Suprapubic skin (tissue), 4 donors: ENCODE data around the gene SEPHS1. TPM values are rescaled to one million over a fixed set of nuclear protein-coding genes. Genes with fewer than 3 reads are reported as not detected.

Experiments used
- DNase-seq, 2 donors: peaks; one replicate each; pipeline ENCODE4 v3.0.0-alpha.2; 2019; ENCODE audit warnings: low spot score in 2 of 2
- H3K27ac ChIP-seq: fragments of 200-600 bp; sonication (generic); one replicate; pipeline ENCODE4 v1.5.1; 2019
- H3K27me3 ChIP-seq: fragments of 200-600 bp; sonication (generic); one replicate; pipeline ENCODE4 v1.5.1; 2019
- H3K36me3 ChIP-seq: fragments of 200-600 bp; sonication (generic); one replicate; pipeline ENCODE4 v1.5.1; 2019
- H3K4me1 ChIP-seq: fragments of 200-600 bp; sonication (generic); one replicate; pipeline ENCODE4 v1.5.1; 2019
- H3K4me3 ChIP-seq: fragments of 200-600 bp; sonication (generic); one replicate; pipeline ENCODE4 v1.5.1; 2019; ENCODE audit warnings: mild to moderate bottlenecking
- H3K9me3 ChIP-seq: fragments of 200-600 bp; sonication (generic); one replicate; pipeline ENCODE4 v1.5.1; 2019
- EP300 ChIP-seq: sonication (generic); formaldehyde crosslinking; IDR thresholded peaks from one replicate; pipeline ENCODE4 v1.6.1; 2017; ENCODE audit warnings: antibody characterized with exemption
- POLR2A ChIP-seq, 2 donors: fragments of 450-650 bp; IDR thresholded peaks; one replicate each; pipeline ENCODE4 v1.6.1; 2017; ENCODE audit warnings: antibody characterized with exemption in 2 of 2, mild to moderate bottlenecking in 2 of 2, moderate library complexity in 2 of 2
- POLR2AphosphoS5 ChIP-seq, 3 donors: sonication (generic); formaldehyde crosslinking; IDR thresholded peaks; one replicate each; pipeline ENCODE4 v1.6.1; 2017; ENCODE audit warnings: antibody characterized with exemption in 3 of 3
- WGBS: methylation state at CpG from one replicate; pipeline ENCODE4 v1.1.5; 2018; 5-methylcytosine and 5-hydroxymethylcytosine counted together
- total RNA-seq, 4 donors: library from RNA; depleted of rRNA; stranded (reverse); fragments of >200 nt; gene quantifications; one replicate each; pipeline ENCODE4 v1.1.0, GENCODE V29; 2016
- TF ChIP-seq, protein P1 (sequence below), 2 donors: fragments of 200-600 bp in 1 of 2; fragments of 450-650 bp in 1 of 2; sonication (generic) in 1 of 2; IDR thresholded peaks; one replicate each; pipeline ENCODE4 v1.5.1; 2016 to 2019; ENCODE audit warnings: antibody characterized with exemption in 2 of 2, mild to moderate bottlenecking in 1 of 2, moderate library complexity in 1 of 2

The SEPHS1 gene
- total RNA-seq, 4 donors from 2014 or later, result 23.1 to 31.6 (median 25.4) TPM

DNA sequence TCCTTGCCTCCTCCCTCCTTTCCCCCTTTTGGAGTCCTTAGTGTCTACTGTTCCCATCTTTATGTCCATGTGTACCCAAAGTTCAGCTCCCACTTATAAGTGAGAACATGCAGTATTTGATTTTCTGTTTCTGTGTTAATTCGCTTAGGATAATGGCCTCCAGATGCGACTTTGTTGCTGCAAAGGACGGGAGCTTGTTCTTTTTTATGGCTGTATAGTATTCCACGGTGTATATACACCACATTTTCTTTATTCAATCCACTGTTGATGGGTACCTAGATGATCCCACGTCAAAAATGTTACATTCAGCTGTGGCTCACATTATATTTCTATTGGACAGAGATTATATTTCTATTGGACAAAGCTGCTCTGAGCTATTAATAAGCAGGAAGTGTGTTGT is 24.4 kb upstream of the SEPHS1 start:
- Histone ChIP-seq H3K9me3 (no peaks in the 10 kb centered on the region), H3K4me3 (no peak overlapping the region), H3K27ac (no peak overlapping the region), H3K36me3 (no peaks in the 10 kb centered on the region), H3K4me1 (no peaks in the 10 kb centered on the region), H3K27me3 (no peaks in the 10 kb centered on the region)
- DNase-seq, result no peak
- WGBS, result 96% methylated on average over 5 of the region's 5 CpGs
- TF ChIP-seq EP300 (no peak), POLR2A (IDR thresholded peaks at IDR 0.05) (no peak)

DNA sequence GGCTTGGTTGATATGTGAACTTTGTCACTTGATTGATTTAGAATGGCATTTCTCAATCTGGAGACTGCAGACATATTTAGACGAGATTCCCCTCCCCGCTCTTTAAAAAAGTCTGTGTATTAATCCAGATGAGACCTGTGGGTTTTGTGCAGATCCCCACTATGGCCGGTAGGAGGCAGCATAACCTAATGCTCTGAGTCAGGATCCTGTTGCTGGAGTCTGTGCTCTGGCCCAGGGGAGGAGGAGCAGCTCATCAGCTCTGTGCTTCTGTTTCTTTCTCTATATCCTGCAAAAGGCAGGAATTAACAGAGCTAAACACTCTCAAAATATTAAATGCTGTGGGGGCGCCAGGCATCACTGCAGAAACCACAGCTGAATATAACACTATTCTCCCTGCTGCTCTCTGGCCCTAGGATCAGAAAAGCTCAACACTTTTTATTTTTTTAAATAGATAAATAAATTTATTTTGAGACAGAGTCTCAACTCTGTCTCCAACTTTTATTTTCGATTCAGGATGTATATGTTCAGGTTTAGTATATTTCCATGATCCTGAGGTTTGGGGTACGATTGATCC is 23.9 kb upstream of the SEPHS1 start:
- 26% methylated on average over 6 of the region's 6 CpGs for WGBS
- no peak overlapping the region for H3K4me3 ChIP-seq
- H3K27ac ChIP-seq, result no peak overlapping the region
- H3K4me1 ChIP-seq, result no peaks in the 10 kb centered on the region
- DNase-seq, result peak in 1 of 2 donors; percentile 76
- H3K36me3 ChIP-seq, result no peaks in the 10 kb centered on the region
- no peak for TF ChIP-seq POLR2AphosphoS5 (IDR thresholded peaks at IDR 0.05)
- no peak for TF ChIP-seq EP300
- TF ChIP-seq, protein P1, sequence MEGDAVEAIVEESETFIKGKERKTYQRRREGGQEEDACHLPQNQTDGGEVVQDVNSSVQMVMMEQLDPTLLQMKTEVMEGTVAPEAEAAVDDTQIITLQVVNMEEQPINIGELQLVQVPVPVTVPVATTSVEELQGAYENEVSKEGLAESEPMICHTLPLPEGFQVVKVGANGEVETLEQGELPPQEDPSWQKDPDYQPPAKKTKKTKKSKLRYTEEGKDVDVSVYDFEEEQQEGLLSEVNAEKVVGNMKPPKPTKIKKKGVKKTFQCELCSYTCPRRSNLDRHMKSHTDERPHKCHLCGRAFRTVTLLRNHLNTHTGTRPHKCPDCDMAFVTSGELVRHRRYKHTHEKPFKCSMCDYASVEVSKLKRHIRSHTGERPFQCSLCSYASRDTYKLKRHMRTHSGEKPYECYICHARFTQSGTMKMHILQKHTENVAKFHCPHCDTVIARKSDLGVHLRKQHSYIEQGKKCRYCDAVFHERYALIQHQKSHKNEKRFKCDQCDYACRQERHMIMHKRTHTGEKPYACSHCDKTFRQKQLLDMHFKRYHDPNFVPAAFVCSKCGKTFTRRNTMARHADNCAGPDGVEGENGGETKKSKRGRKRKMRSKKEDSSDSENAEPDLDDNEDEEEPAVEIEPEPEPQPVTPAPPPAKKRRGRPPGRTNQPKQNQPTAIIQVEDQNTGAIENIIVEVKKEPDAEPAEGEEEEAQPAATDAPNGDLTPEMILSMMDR (IDR thresholded peaks at IDR 0.05), result peak; percentile 64 to 92
- no peak for TF ChIP-seq POLR2A (IDR thresholded peaks at IDR 0.05)
- no peaks in the 10 kb centered on the region for H3K27me3 ChIP-seq
- no peaks in the 10 kb centered on the region for H3K9me3 ChIP-seq

DNA sequence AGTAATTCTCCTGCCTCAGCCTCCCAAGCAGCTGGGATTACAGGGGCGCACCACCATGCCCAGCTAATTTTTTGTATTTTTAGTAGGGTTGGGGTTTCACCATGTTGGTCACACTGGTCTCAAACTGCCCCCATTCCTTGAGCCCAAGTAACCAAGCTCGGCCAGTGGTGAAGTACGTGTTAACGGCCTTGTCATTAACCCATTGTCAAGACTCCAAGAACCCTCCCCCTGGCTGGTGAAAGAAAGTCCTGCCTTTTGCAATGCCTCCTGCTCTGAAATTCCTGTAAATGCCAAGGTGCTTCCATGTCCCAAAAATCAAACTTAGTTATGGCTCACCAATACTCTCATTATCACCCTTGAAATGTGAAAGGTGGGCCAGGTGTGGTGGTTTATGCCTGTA is 18.8 kb upstream of the SEPHS1 start:
- TF ChIP-seq EP300 (no peak), POLR2AphosphoS5 (IDR thresholded peaks at IDR 0.05) (no peak), POLR2A (IDR thresholded peaks at IDR 0.05) (no peak)
- TF ChIP-seq, protein P1 (IDR thresholded peaks at IDR 0.05), result no peak
- Histone ChIP-seq H3K27ac (no peak overlapping the region), H3K36me3 (no peaks in the 10 kb centered on the region), H3K4me3 (no peak overlapping the region), H3K27me3 (no peaks in the 10 kb centered on the region), H3K4me1 (no peaks in the 10 kb centered on the region), H3K9me3 (no peaks in the 10 kb centered on the region)
- WGBS, result 89% methylated on average over 4 of the region's 4 CpGs
- no peak for DNase-seq

DNA sequence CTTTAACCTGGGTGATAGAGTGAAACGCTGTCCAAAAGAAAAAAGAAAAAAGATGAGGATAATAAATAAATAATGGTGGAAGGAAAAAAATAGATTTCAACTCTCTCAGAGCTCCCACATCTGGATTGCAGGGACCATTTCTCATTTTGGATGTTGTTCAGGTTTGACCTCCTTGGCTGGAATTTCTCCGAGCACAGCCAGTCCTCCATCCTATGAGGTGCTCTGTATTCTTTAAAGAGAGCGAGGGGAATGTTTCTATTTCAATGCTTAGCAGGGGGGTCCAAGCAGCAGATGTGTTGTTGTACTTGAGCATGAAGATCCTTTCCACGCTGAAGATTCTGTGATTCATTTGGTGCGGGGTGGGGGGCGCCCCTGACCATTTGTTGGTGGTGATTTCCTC is 17.7 kb upstream of the SEPHS1 start:
- Histone ChIP-seq H3K27ac (no peak overlapping the region), H3K4me1 (no peaks in the 10 kb centered on the region), H3K4me3 (no peak overlapping the region), H3K27me3 (no peaks in the 10 kb centered on the region), H3K9me3 (no peaks in the 10 kb centered on the region), H3K36me3 (no peaks in the 10 kb centered on the region)
- TF ChIP-seq POLR2AphosphoS5 (IDR thresholded peaks at IDR 0.05) (no peak), POLR2A (IDR thresholded peaks at IDR 0.05) (no peak), EP300 (no peak)
- TF ChIP-seq, protein P1 (IDR thresholded peaks at IDR 0.05), result no peak
- WGBS, result 69% methylated on average over 6 of the region's 6 CpGs
- DNase-seq, result no peak

DNA sequence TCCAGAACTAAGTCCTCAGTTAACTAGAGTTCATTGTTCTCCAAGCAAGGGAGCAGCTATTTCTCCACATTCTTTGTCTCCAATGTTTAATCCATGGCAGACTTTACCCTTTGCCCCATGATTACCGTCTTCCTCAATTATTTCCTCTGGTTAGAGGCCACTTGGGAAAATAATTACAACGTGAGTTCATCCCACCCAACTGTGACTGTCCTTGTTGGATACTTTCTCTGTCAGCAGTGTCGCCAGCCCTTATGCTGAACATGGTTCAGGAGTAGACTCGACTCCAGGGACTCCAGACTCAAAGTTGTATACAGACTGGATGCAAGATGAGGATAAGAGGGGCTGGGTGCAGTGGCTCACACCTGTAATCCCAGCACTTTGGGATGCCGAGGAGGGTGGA is 17.1 kb upstream of the SEPHS1 start:
- H3K27ac ChIP-seq, result no peak overlapping the region
- WGBS, result 68% methylated on average over 5 of the region's 5 CpGs

More for the DNA sequence above, 17.1 kb upstream of the SEPHS1 start:
- H3K4me1 ChIP-seq, result no peaks in the 10 kb centered on the region
- no peaks in the 10 kb centered on the region for H3K27me3 ChIP-seq
- no peaks in the 10 kb centered on the region for H3K9me3 ChIP-seq
- H3K4me3 ChIP-seq, result no peak overlapping the region
- H3K36me3 ChIP-seq, result no peaks in the 10 kb centered on the region
- TF ChIP-seq POLR2AphosphoS5 (IDR thresholded peaks at IDR 0.05), result no peak
- TF ChIP-seq, protein P1 (IDR thresholded peaks at IDR 0.05), result no peak
- no peak for TF ChIP-seq EP300
- no peak for TF ChIP-seq POLR2A (IDR thresholded peaks at IDR 0.05)
- no peak for DNase-seq
